ENCODE data around the gene OR1J1. TPM values are rescaled to one million over a fixed set of nuclear protein-coding genes. Genes with fewer than 3 reads are reported as not detected.

OR1J1 gene
- total and polyA plus RNA-seq, 3 experiments from 2014 or later = not detected

- H3K4me3 ChIP-seq (ENCODE audit: low read length) = no peak overlapping the region
- no peaks in the 10 kb centered on the region for H3K36me3 Mint-ChIP-seq
- H3K9me3 Mint-ChIP-seq = no peaks in the 10 kb centered on the region
- peaks cover 11 to 31% of the 10 kb centered on the region in 2 donors for H3K27me3 Mint-ChIP-seq
- POLR2A ChIA-PET = no interaction called here
- H3K27ac ChIP-seq (ENCODE audit: low read depth, low read length) = no peak overlapping the region
- no peaks in the 10 kb centered on the region for H3K36me3 ChIP-seq (ENCODE audit: insufficient read depth, low read length)
- no peaks in the 10 kb centered on the region for H3K9me3 ChIP-seq (ENCODE audit: low read length)
- no peak overlapping the region for H3K4me3 Mint-ChIP-seq
- no peaks in the 10 kb centered on the region for H3K4me1 Mint-ChIP-seq
- CTCF ChIA-PET = no interaction called here
- H3K27me3 ChIP-seq (ENCODE audit: insufficient read depth, low read length, poor library complexity, severe bottlenecking) = no peaks in the 10 kb centered on the region
- no peaks in the 10 kb centered on the region for H3K4me1 ChIP-seq (ENCODE audit: insufficient read depth, low read length)
- DNase-seq = no peak
- no peak overlapping the region for H3K27ac Mint-ChIP-seq
Measured at GRCh38 chr9:122442568-122442967, 35.2 kb downstream of the OR1J1 start.

Other genes with a start within 250 kb of the OR1J1 start
- gene LHX6, start 249.0 kb downstream of the OR1J1 start, total RNA-seq = not detected
- gene LHX6, start 249.0 kb downstream of the OR1J1 start, polyA plus RNA-seq = not detected
- gene RBM18, start 213.1 kb downstream of the OR1J1 start, total RNA-seq = 10 to 100 TPM; 36.6 to 37.4 TPM
- 26.2 TPM for gene RBM18, start 213.1 kb downstream of the OR1J1 start, polyA plus RNA-seq
- 10 to 100 TPM; 74.6 to 75.9 TPM for gene MRRF, start 213.0 kb downstream of the OR1J1 start, total RNA-seq
- gene MRRF, start 213.0 kb downstream of the OR1J1 start, polyA plus RNA-seq = 18.9 TPM
- gene PTGS1, start 106.9 kb downstream of the OR1J1 start, total RNA-seq = under 1 TPM; 0.27 to 0.44 TPM
- gene PTGS1, start 106.9 kb downstream of the OR1J1 start, polyA plus RNA-seq = not detected
- gene OR1J2, start 32.9 kb upstream of the OR1J1 start, total RNA-seq = not detected
- gene OR1J2, start 32.9 kb upstream of the OR1J1 start, polyA plus RNA-seq = not detected
- not detected for gene OR1J4, start 41.2 kb upstream of the OR1J1 start, total RNA-seq
- not detected for gene OR1J4, start 41.2 kb upstream of the OR1J1 start, polyA plus RNA-seq
- gene OR1N1, start 49.4 kb upstream of the OR1J1 start, total RNA-seq = not detected
- not detected for gene OR1N1, start 49.4 kb upstream of the OR1J1 start, polyA plus RNA-seq
- gene OR1N2, start 75.2 kb upstream of the OR1J1 start, total RNA-seq = not detected
- gene OR1N2, start 75.2 kb upstream of the OR1J1 start, polyA plus RNA-seq = not detected
- not detected for gene OR1L8, start 105.5 kb upstream of the OR1J1 start, total RNA-seq
- gene OR1L8, start 105.5 kb upstream of the OR1J1 start, polyA plus RNA-seq = not detected
- not detected for gene OR1Q1, start 136.8 kb upstream of the OR1J1 start, total RNA-seq
- gene OR1Q1, start 136.8 kb upstream of the OR1J1 start, polyA plus RNA-seq = not detected
- gene OR1B1, start 179.7 kb upstream of the OR1J1 start, total RNA-seq = not detected
- gene OR1B1, start 179.7 kb upstream of the OR1J1 start, polyA plus RNA-seq = not detected
- not detected for gene OR1L1, start 183.8 kb upstream of the OR1J1 start, total RNA-seq
- not detected for gene OR1L1, start 183.8 kb upstream of the OR1J1 start, polyA plus RNA-seq
- not detected for gene OR1L3, start 197.2 kb upstream of the OR1J1 start, total RNA-seq
- gene OR1L3, start 197.2 kb upstream of the OR1J1 start, polyA plus RNA-seq = not detected
- not detected for gene OR1L4, start 246.1 kb upstream of the OR1J1 start, total RNA-seq
- gene OR1L4, start 246.1 kb upstream of the OR1J1 start, polyA plus RNA-seq = not detected

Data from CD8-positive, alpha-beta memory T cell (primary cell).